ENCODE data around the gene DENND1C. TPM values are rescaled to one million over a fixed set of nuclear protein-coding genes. Genes with fewer than 3 reads are reported as not detected.

DENND1C gene
- total RNA-seq, 4 donors from 2014 or later, result 4.5 to 25.6 (median 8.2) TPM

GRCh38 chr19:6483235-6483634 is 1.6 kb upstream of the DENND1C start:
- no peaks in the 10 kb centered on the region for H3K9me3 ChIP-seq
- no peak overlapping the region for H3K27ac ChIP-seq
- TF ChIP-seq CTCF (IDR thresholded peaks at IDR 0.05), result no peak
- TF ChIP-seq POLR2A (IDR thresholded peaks at IDR 0.05), result no peak
- no peak overlapping the region for H3K4me3 ChIP-seq
- H3K4me1 ChIP-seq, result peaks cover 0 to 10% (median 0%) of the 10 kb centered on the region in 4 donors
- H3K36me3 ChIP-seq, result no peaks in the 10 kb centered on the region
- no peaks in the 10 kb centered on the region for H3K27me3 ChIP-seq
- no peak for DNase-seq

- Histone ChIP-seq H3K27ac (peak overlapping the region; percentile 73 to 87 (median 82)), H3K27me3 (no peaks in the 10 kb centered on the region), H3K36me3 (no peaks in the 10 kb centered on the region), H3K9me3 (no peaks in the 10 kb centered on the region), H3K4me3 (peak overlapping the region in 3 of 4 donors; percentile 46 to 54 (median 52)), H3K4me1 (peaks cover 0 to 10% (median 0%) of the 10 kb centered on the region in 4 donors)
- TF ChIP-seq POLR2A (IDR thresholded peaks at IDR 0.05) (no peak), CTCF (IDR thresholded peaks at IDR 0.05) (no peak)
- DNase-seq, result no peak
Measured at GRCh38 chr19:6482343-6482686, 728 bp upstream of the DENND1C start.

- H3K27ac ChIP-seq, result peak overlapping the region; percentile 73 to 87 (median 82)
- peaks cover 0 to 10% (median 5%) of the 10 kb centered on the region in 4 donors for H3K4me1 ChIP-seq
- DNase-seq, result no peak
- H3K9me3 ChIP-seq, result no peaks in the 10 kb centered on the region
- TF ChIP-seq CTCF (IDR thresholded peaks at IDR 0.05), result no peak
- TF ChIP-seq POLR2A (IDR thresholded peaks at IDR 0.05), result no peak
- no peaks in the 10 kb centered on the region for H3K27me3 ChIP-seq
- peak overlapping the region; percentile 46 to 54 (median 51) for H3K4me3 ChIP-seq
- no peaks in the 10 kb centered on the region for H3K36me3 ChIP-seq
Measured at GRCh38 chr19:6480848-6481415, 655 bp downstream of the DENND1C start.

- H3K27me3 ChIP-seq, result no peaks in the 10 kb centered on the region
- TF ChIP-seq CTCF (IDR thresholded peaks at IDR 0.05) (no peak), POLR2A (IDR thresholded peaks at IDR 0.05) (no peak)
- H3K9me3 ChIP-seq, result no peaks in the 10 kb centered on the region
- no peak overlapping the region for H3K4me3 ChIP-seq
- H3K4me1 ChIP-seq, result peaks cover 0 to 18% (median 5%) of the 10 kb centered on the region in 4 donors
- DNase-seq, result no peak
- H3K27ac ChIP-seq, result no peak overlapping the region
- peaks cover 0 to 4% (median 0%) of the 10 kb centered on the region in 3 donors for H3K36me3 ChIP-seq
Measured at GRCh38 chr19:6479836-6480398, 1.7 kb downstream of the DENND1C start.

GRCh38 chr19:6478815-6479214 is 2.8 kb downstream of the DENND1C start:
- H3K4me3 ChIP-seq, result no peak overlapping the region
- no peaks in the 10 kb centered on the region for H3K27me3 ChIP-seq
- H3K9me3 ChIP-seq, result no peaks in the 10 kb centered on the region
- peaks cover 0 to 4% (median 0%) of the 10 kb centered on the region in 3 donors for H3K36me3 ChIP-seq
- no peak for DNase-seq
- TF ChIP-seq POLR2A (IDR thresholded peaks at IDR 0.05), result no peak
- no peak for TF ChIP-seq CTCF (IDR thresholded peaks at IDR 0.05)
- H3K4me1 ChIP-seq, result peaks cover 0 to 18% (median 5%) of the 10 kb centered on the region in 4 donors
- H3K27ac ChIP-seq, result no peak overlapping the region
